HS-27A (cell line): ENCODE measurements around the gene ARHGAP44.

Experiments
- DNase-seq: peaks from one replicate; pipeline ENCODE4 v3.0.0-alpha.2; 2012; ENCODE audit warnings: low read depth, missing footprints

Gene ARHGAP44

GRCh38 chr17:12898110-12898509, 108.8 kb downstream of the ARHGAP44 start:
- DNase-seq: no peak

GRCh38 chr17:12899604-12900003, 110.3 kb downstream of the ARHGAP44 start:
- no peak for DNase-seq

- no peak for DNase-seq
Observed at GRCh38 chr17:12900474-12900873, 111.2 kb downstream of the ARHGAP44 start.

DNA sequence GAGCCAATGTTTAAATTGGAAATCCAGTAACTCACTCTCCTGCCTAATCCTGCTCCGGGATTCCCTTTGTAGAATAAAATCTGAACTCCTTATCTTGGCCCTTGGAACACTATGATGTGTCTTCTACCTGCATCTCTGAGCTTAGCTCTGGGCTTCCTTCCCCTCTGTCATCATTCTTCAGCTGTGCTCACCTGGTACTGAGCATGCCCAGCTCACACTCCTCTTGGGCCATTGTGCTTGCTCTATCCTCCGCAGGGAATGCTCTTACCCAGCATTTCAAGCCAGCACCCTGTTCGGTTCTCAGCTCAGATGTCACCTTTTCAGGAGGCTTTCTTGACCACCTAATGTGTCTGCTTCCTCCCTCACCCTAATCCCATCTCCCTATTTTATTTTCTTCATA, 112.7 kb downstream of the ARHGAP44 start:
- DNase-seq: no peak

- DNase-seq: no peak
Observed at GRCh38 chr17:12907477-12907876, 118.2 kb downstream of the ARHGAP44 start.

GRCh38 chr17:12909046-12909445, 119.7 kb downstream of the ARHGAP44 start:
- DNase-seq: no peak

GRCh38 chr17:12909511-12909910, 120.2 kb downstream of the ARHGAP44 start:
- no peak for DNase-seq

- no peak for DNase-seq
Observed at GRCh38 chr17:12911239-12911638, 121.9 kb downstream of the ARHGAP44 start.

DNA sequence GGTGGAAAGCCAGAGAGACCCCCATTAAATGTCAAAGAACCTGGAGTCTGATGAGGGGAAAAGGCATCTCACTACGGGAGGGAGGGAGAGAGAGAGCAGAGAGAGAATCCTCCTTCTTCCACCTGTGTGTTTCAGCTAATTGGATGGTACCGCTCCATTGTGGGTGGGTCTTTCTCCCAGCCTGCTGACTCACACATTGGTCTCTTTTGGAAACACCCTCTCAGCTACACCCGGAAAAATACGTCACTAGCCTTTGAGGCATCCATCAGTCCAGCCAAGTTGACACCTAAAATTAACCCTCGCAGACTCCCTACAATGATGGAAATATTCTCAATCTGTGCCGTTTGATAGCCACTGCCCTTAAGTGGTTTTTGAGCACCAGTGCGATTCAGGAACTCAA, 128.1 kb downstream of the ARHGAP44 start:
- DNase-seq: no peak

- no peak for DNase-seq
Observed at GRCh38 chr17:12918142-12918541, 128.8 kb downstream of the ARHGAP44 start.

- DNase-seq: no peak
Observed at GRCh38 chr17:12922120-12922519, 132.8 kb downstream of the ARHGAP44 start.

DNA sequence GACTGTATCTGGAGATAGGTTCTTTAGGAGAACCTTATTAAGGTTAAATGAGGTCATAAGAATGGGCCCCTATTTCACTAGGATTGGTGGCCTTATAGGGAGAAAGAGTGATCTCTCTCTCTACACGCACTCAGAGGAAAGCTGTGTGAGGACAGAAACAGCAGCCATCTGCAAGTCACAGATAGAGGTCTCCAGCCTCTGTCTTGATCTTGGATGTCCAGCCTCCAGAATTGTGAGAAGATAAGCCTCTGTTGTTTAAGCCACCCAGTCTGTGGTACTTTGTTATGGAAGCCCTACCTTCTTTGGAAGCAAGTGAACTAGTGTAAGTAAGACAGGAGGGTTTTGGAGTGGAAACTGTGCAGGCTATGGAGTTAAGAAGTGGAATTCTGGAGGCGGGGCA, 135.3 kb downstream of the ARHGAP44 start:
- DNase-seq: no peak

DNA sequence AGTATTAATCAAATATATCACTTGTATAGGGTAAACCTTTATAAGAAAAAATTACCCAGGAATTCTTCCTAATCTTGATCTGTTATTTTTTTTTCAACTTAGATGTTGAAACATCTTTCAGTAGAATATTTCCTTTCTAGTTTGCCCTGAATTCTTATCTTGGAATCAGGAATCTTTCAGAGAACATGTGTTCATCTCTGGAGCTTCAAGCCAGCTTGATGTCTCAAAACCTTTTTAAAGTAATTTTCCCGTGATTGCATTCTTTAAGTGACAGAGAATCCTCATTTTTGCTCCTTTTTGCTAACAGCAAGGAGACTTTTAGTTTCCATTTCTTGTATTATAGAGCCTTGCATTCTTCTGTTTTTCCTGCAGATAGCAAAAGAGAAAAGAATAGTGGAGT, 137.7 kb downstream of the ARHGAP44 start:
- DNase-seq: no peak

DNA sequence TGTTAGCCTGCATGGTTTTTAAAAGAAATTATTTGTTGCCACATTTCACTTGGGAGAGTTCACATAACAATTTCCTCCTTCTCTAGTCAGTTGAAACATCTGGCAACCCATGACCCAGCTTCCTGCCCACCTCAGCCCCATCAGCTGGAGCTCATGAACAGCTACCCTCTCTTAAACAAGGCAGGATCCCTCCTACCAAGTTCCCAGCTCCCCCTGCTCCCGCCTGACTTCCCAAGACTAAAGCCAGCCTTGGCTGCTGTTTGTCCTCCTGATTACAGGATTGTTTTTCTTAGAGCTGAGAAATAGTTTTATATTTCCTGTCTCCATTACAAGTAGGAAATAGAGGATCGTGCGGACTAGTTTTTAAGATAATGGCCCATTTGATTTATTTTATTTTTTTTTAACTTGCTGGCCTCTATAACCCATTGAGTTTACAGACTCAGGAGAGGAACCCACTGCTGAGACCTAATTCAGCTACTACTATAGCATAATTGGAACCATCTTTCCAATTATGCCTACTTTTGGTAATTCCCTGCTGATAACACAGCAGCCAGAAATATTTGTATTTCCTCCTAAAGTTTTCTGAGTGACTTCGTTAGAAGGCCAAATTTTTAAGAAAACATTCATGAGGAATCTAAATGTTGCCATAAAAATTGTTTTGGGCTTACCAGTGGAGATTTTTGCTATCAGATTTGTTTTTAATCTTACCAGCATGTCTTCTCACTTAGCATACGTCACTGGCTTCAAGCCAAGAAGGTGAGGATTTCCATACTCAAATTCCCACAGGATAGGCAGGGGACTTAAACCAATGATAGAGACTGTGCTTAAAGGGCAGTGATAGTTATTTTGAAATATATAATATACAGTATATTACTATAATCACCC, 138.5 kb downstream of the ARHGAP44 start:
- DNase-seq: no peak

GRCh38 chr17:12928736-12929135, 139.4 kb downstream of the ARHGAP44 start:
- DNase-seq: no peak

DNA sequence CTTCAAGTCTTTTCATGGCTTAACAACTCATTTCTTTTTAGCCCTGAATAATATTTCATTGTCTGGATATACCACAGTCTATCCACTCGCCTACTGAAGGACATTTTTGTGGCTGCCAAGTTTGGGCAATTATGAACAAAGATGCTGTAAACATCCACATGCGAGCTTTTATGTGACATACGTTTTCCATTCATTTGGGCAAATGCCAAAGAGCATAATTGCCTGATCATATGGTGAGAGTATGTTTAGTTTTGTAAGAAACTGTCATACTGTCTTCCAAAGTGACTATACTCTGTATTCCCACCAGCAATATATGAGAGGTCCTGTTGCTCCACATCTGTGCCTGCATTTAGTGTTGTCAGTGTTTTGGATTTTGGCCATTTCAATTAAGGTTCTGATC, 147.2 kb downstream of the ARHGAP44 start:
- no peak for DNase-seq

GRCh38 chr17:12940699-12941098, 151.4 kb downstream of the ARHGAP44 start:
- no peak for DNase-seq

GRCh38 chr17:12947047-12947446, 157.7 kb downstream of the ARHGAP44 start:
- DNase-seq: no peak

DNA sequence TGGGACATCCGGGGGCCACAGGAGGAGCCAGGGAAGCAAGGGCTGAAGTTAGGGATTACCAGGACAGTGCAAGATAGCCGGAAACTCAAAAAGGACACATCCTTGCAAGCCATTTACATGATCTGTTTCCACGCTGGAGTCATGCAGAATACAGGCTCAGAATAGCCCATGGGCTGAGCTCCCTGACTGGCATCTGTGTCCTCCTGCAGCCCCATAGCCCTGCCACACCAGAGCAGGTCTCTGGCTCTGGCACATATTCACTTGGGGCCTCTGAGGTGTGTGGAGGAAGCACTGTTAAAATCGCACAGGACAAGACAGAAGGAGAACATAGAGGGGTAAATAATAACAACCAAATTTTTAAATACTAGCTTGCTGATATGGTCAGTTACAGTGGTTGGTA, 162.7 kb downstream of the ARHGAP44 start:
- no peak for DNase-seq

DNA sequence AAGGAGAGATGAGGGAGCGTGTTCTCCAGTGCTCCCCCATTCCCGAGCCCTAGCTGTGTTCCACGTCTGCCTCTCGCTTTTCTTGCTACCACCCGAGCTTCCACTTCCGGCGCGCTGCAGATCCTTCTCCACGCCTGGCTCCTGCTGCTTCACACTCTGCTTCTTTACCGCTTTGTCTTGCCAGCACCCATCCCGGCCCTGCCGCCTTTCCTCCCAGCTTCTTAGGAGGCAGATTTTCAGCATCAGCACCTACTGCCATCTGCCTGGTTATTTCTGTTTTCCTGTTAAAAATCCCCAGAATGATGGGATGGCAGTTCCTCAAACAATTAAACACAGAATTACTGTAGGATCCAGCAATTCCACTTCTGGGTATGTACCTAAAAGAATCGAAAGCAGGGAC, 163.9 kb downstream of the ARHGAP44 start:
- no peak for DNase-seq

GRCh38 chr17:12955521-12955920, 166.2 kb downstream of the ARHGAP44 start:
- DNase-seq: no peak

- DNase-seq: no peak
Observed at GRCh38 chr17:12958786-12959185, 169.5 kb downstream of the ARHGAP44 start.

DNA sequence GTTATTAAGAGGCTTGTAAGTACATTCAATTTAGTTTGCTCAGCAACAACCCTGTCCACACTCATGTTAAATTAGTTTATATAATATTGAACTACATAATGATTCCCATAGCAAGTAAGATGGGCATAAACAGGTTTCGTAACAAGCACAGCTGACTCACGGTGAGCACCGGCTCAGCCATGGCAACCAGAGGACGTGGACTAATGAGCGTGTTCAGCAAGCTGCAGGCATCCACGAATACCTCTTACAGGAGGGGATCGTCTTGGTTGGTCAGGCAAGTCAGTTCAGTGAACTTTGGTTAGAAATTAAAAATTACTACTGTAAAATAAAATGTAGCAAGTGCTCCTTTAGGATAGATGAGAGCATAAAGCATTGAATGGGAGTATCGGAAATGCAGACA, 170.1 kb downstream of the ARHGAP44 start:
- DNase-seq: no peak

DNA sequence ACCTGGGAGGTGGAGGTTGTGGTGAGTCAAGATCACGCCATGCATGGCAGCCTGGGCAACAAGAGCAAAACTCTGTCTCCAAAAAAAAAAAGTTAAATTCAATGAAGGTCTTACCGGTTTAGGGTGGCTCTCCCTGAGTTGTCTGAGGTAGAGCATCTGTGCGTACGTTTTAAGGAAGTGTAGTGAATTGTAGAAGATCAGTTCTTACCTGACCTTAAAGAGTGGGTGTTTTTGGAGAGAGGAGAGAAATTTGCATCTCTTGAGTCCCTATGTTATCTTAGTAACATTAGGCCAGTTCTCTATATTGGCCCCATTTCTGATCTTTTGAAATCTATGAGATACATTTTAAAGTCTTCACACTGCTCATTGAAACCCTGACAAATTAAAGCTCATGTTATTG, 172.4 kb downstream of the ARHGAP44 start:
- DNase-seq: no peak
